ENCODE data around the gene ELOVL4.

DNA sequence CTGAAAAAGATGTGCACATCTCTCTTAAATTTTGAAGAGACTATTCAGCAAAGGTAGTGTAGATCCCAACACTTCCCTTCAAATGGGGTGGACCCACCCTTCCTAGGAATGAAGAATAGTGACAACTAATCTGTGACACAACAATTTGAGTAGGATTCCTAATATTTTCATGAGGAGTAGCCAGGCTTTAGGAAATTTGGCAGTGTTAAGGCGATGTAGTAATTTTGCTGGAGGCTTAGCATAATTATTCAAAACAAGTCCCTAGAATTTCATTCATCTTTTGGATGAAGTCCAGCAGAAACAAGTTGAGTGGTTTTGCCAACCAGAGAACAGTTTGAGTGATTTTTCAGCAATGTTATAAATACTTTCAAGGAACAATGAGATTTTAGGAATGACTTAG, 52.4 kb downstream of the ELOVL4 start:
- TF ChIP-seq POLR2A (IDR thresholded peaks at IDR 0.05; ENCODE audit: low read depth, low read length) (no peak), POLR2AphosphoS5 (IDR thresholded peaks at IDR 0.05; ENCODE audit: low read depth, low read length) (no peak), TAF1 (IDR thresholded peaks at IDR 0.05; ENCODE audit: borderline replicate concordance, low read depth, low read length) (no peak)

Data from GM12892 (cell line).